ENCODE results near the gene AP3B1. TPM values are rescaled to one million over a fixed set of nuclear protein-coding genes. Genes with fewer than 3 reads are reported as not detected.

The AP3B1 gene
- total RNA-seq, 1 donor from 2014 or later: 14.3 TPM

- TF ChIP-seq CTCF (IDR thresholded peaks at IDR 0.05; ENCODE audit: partially characterized antibody, unreplicated experiment): no peak
- Mint-ChIP-seq H3K27ac (ENCODE audit: unreplicated experiment) (no peak overlapping the region), H3K4me3 (ENCODE audit: unreplicated experiment) (no peak overlapping the region), H3K27me3 (ENCODE audit: unreplicated experiment) (no peaks in the 10 kb centered on the region), H3K4me1 (ENCODE audit: low read depth, unreplicated experiment) (peaks cover 4% of the 10 kb centered on the region), H3K9me3 (ENCODE audit: unreplicated experiment) (peaks cover 2% of the 10 kb centered on the region), H3K36me3 (ENCODE audit: unreplicated experiment) (no peaks in the 10 kb centered on the region)
- no peak for DNase-seq
These were observed 252.7 kb downstream of the AP3B1 start for GRCh38 chr5:78041805-78042204.

- Mint-ChIP-seq H3K36me3 (ENCODE audit: unreplicated experiment) (no peaks in the 10 kb centered on the region), H3K27ac (ENCODE audit: unreplicated experiment) (no peak overlapping the region), H3K27me3 (ENCODE audit: unreplicated experiment) (no peaks in the 10 kb centered on the region), H3K9me3 (ENCODE audit: unreplicated experiment) (no peaks in the 10 kb centered on the region), H3K4me1 (ENCODE audit: low read depth, unreplicated experiment) (no peaks in the 10 kb centered on the region), H3K4me3 (ENCODE audit: unreplicated experiment) (no peak overlapping the region)
- no peak for DNase-seq
- TF ChIP-seq CTCF (IDR thresholded peaks at IDR 0.05; ENCODE audit: partially characterized antibody, unreplicated experiment): no peak
These were observed 269.0 kb downstream of the AP3B1 start for GRCh38 chr5:78025540-78025939.

GRCh38 chr5:78019744-78020143 is 274.8 kb downstream of the AP3B1 start:
- Mint-ChIP-seq H3K4me3 (ENCODE audit: unreplicated experiment) (no peak overlapping the region), H3K4me1 (ENCODE audit: low read depth, unreplicated experiment) (peaks cover 7% of the 10 kb centered on the region), H3K9me3 (ENCODE audit: unreplicated experiment) (no peaks in the 10 kb centered on the region), H3K27me3 (ENCODE audit: unreplicated experiment) (no peaks in the 10 kb centered on the region), H3K36me3 (ENCODE audit: unreplicated experiment) (no peaks in the 10 kb centered on the region), H3K27ac (ENCODE audit: unreplicated experiment) (no peak overlapping the region)
- DNase-seq: no peak
- TF ChIP-seq CTCF (IDR thresholded peaks at IDR 0.05; ENCODE audit: partially characterized antibody, unreplicated experiment): no peak

GRCh38 chr5:78016863-78017529 is 277.5 kb downstream of the AP3B1 start:
- no peak for TF ChIP-seq CTCF (IDR thresholded peaks at IDR 0.05; ENCODE audit: partially characterized antibody, unreplicated experiment)
- no peak for DNase-seq
- no peaks in the 10 kb centered on the region for H3K27me3 Mint-ChIP-seq (ENCODE audit: unreplicated experiment)
- H3K27ac Mint-ChIP-seq (ENCODE audit: unreplicated experiment): no peak overlapping the region
- no peaks in the 10 kb centered on the region for H3K9me3 Mint-ChIP-seq (ENCODE audit: unreplicated experiment)
- peaks cover 7% of the 10 kb centered on the region for H3K4me1 Mint-ChIP-seq (ENCODE audit: low read depth, unreplicated experiment)
- H3K4me3 Mint-ChIP-seq (ENCODE audit: unreplicated experiment): no peak overlapping the region
- no peaks in the 10 kb centered on the region for H3K36me3 Mint-ChIP-seq (ENCODE audit: unreplicated experiment)

GRCh38 chr5:78009937-78010527 is 284.5 kb downstream of the AP3B1 start:
- no peaks in the 10 kb centered on the region for H3K36me3 Mint-ChIP-seq (ENCODE audit: unreplicated experiment)
- H3K4me1 Mint-ChIP-seq (ENCODE audit: low read depth, unreplicated experiment): peaks cover 6% of the 10 kb centered on the region
- H3K9me3 Mint-ChIP-seq (ENCODE audit: unreplicated experiment): no peaks in the 10 kb centered on the region
- peaks cover 2% of the 10 kb centered on the region for H3K27me3 Mint-ChIP-seq (ENCODE audit: unreplicated experiment)
- TF ChIP-seq CTCF (IDR thresholded peaks at IDR 0.05; ENCODE audit: partially characterized antibody, unreplicated experiment): no peak
- no peak overlapping the region for H3K4me3 Mint-ChIP-seq (ENCODE audit: unreplicated experiment)
- DNase-seq: no peak
- no peak overlapping the region for H3K27ac Mint-ChIP-seq (ENCODE audit: unreplicated experiment)

Measured in glutamatergic neuron (in vitro differentiated cells).